ENCODE results near the gene TBATA. TPM values are rescaled to one million over a fixed set of nuclear protein-coding genes. Genes with fewer than 3 reads are reported as not detected.

The TBATA gene
- total RNA-seq, 1 donor from 2014 or later: not detected

- no peaks in the 10 kb centered on the region for H3K9me3 Mint-ChIP-seq
- peaks cover 17% of the 10 kb centered on the region for H3K4me1 Mint-ChIP-seq (ENCODE audit: unreplicated experiment)
- H3K27me3 Mint-ChIP-seq: peaks cover 1% of the 10 kb centered on the region
- H3K4me3 Mint-ChIP-seq: no peak overlapping the region
- no peak for TF ChIP-seq CTCF (conservative IDR thresholded peaks at IDR 0.05)
- no peaks in the 10 kb centered on the region for H3K36me3 Mint-ChIP-seq
- DNase-seq (ENCODE audit: extremely low spot score, unreplicated experiment): no peak
- H3K27ac Mint-ChIP-seq: no peak overlapping the region
These were observed 41.8 kb downstream of the TBATA start for GRCh38 chr10:70743430-70743788.

- peaks cover 5% of the 10 kb centered on the region for H3K27me3 Mint-ChIP-seq
- no peaks in the 10 kb centered on the region for H3K9me3 Mint-ChIP-seq
- no peak overlapping the region for H3K27ac Mint-ChIP-seq
- peaks cover 17% of the 10 kb centered on the region for H3K4me1 Mint-ChIP-seq (ENCODE audit: unreplicated experiment)
- H3K36me3 Mint-ChIP-seq: no peaks in the 10 kb centered on the region
- DNase-seq (ENCODE audit: extremely low spot score, unreplicated experiment): no peak
- H3K4me3 Mint-ChIP-seq: no peak overlapping the region
- no peak for TF ChIP-seq CTCF (conservative IDR thresholded peaks at IDR 0.05)
These were observed 42.4 kb downstream of the TBATA start for GRCh38 chr10:70742537-70743429.

GRCh38 chr10:70740406-70741288, 44.5 kb downstream of the TBATA start:
- H3K4me1 Mint-ChIP-seq (ENCODE audit: unreplicated experiment): peaks cover 11% of the 10 kb centered on the region
- H3K4me3 Mint-ChIP-seq: no peak overlapping the region
- H3K27ac Mint-ChIP-seq: no peak overlapping the region
- H3K27me3 Mint-ChIP-seq: peaks cover 5% of the 10 kb centered on the region
- H3K9me3 Mint-ChIP-seq: no peaks in the 10 kb centered on the region
- H3K36me3 Mint-ChIP-seq: no peaks in the 10 kb centered on the region
- no peak for TF ChIP-seq CTCF (conservative IDR thresholded peaks at IDR 0.05)
- DNase-seq (ENCODE audit: extremely low spot score, unreplicated experiment): no peak

- TF ChIP-seq CTCF (conservative IDR thresholded peaks at IDR 0.05): no peak
- peaks cover 5% of the 10 kb centered on the region for H3K27me3 Mint-ChIP-seq
- no peaks in the 10 kb centered on the region for H3K9me3 Mint-ChIP-seq
- no peaks in the 10 kb centered on the region for H3K36me3 Mint-ChIP-seq
- H3K27ac Mint-ChIP-seq: no peak overlapping the region
- no peak for DNase-seq (ENCODE audit: extremely low spot score, unreplicated experiment)
- H3K4me1 Mint-ChIP-seq (ENCODE audit: unreplicated experiment): peaks cover 11% of the 10 kb centered on the region
- H3K4me3 Mint-ChIP-seq: no peak overlapping the region
These were observed 46.4 kb downstream of the TBATA start for GRCh38 chr10:70738761-70739121.

GRCh38 chr10:70738006-70738760, 47.0 kb downstream of the TBATA start:
- peaks cover 5% of the 10 kb centered on the region for H3K27me3 Mint-ChIP-seq
- no peaks in the 10 kb centered on the region for H3K9me3 Mint-ChIP-seq
- H3K36me3 Mint-ChIP-seq: no peaks in the 10 kb centered on the region
- TF ChIP-seq CTCF (conservative IDR thresholded peaks at IDR 0.05): peak; percentile 40
- DNase-seq (ENCODE audit: extremely low spot score, unreplicated experiment): no peak
- no peak overlapping the region for H3K27ac Mint-ChIP-seq
- peaks cover 12% of the 10 kb centered on the region for H3K4me1 Mint-ChIP-seq (ENCODE audit: unreplicated experiment)
- no peak overlapping the region for H3K4me3 Mint-ChIP-seq

All from type B pancreatic cell (in vitro differentiated cells).